PC-3 (cell line): ENCODE measurements around the gene CD58.
"Not testable (repeated sequence)": the region's sequence is repeated elsewhere in the genome, so short reads cannot be mapped to it uniquely, and the experiment has no call there.

Experiments used
- CTCF ChIP-seq: fragments of 300-600 bp; sonication (generic); conservative IDR thresholded peaks from 2 replicates; pipeline ENCODE4 v1.5.1; 2017; ENCODE audit warnings: antibody characterized with exemption, low read depth, mild to moderate bottlenecking, low read length
- EZH2 ChIP-seq: fragments of 300-600 bp; sonication (generic); IDR thresholded peaks from one replicate; pipeline ENCODE4 v1.6.1; 2017; ENCODE audit warnings: antibody characterized with exemption, mild to moderate bottlenecking, low read length; ENCODE audit not compliant: unreplicated experiment

- TF ChIP-seq CTCF, EZH2: not testable (repeated sequence)
Observed at GRCh38 chr1:116562465-116562864, 8.4 kb downstream of the CD58 start.
